HEK293 (cell line): Measurements from ENCODE around the gene NYNRIN.

Experiments used
- BCL11B ChIP-seq: fragments of 450-650 bp; formaldehyde crosslinking; IDR thresholded peaks from 2 replicates; pipeline ENCODE4 v1.5.1; 2016; ENCODE audit warnings: low read depth, missing biosample characterization, missing genetic modification characterization
- FEZF1 ChIP-seq: fragments of 450-650 bp; formaldehyde crosslinking; IDR thresholded peaks from 2 replicates; pipeline ENCODE4 v1.5.1; 2016; ENCODE audit warnings: missing biosample characterization, missing genetic modification characterization
- GLIS2 ChIP-seq: fragments of 450-650 bp; formaldehyde crosslinking; IDR thresholded peaks from 2 replicates; pipeline ENCODE4 v1.5.1; 2016; ENCODE audit warnings: missing biosample characterization, missing genetic modification characterization
- HOXC10 ChIP-seq: sonication (generic); formaldehyde crosslinking; IDR thresholded peaks from 2 replicates; pipeline ENCODE4 v1.8.1; 2023; ENCODE audit warnings: mild to moderate bottlenecking, missing genetic modification reagents
- KLF1 ChIP-seq: fragments of 450-650 bp; formaldehyde crosslinking; IDR thresholded peaks from 2 replicates; pipeline ENCODE4 v1.5.1; 2016; ENCODE audit warnings: missing biosample characterization, missing genetic modification characterization
- MEIS1 ChIP-seq: sonication (generic); formaldehyde crosslinking; IDR thresholded peaks from 2 replicates; pipeline ENCODE4 v1.8.1; 2022; ENCODE audit warnings: missing genetic modification reagents, mild to moderate bottlenecking, borderline replicate concordance
- TRIM28 ChIP-seq: IDR thresholded peaks from 2 replicates; pipeline ENCODE4 v1.6.1; 2011; ENCODE audit warnings: low read length, control low read depth, borderline replicate concordance
- YY1 ChIP-seq: fragments of 450-650 bp; formaldehyde crosslinking; IDR thresholded peaks from 2 replicates; pipeline ENCODE4 v1.5.1; 2018; ENCODE audit warnings: missing biosample characterization, missing genetic modification characterization
- YY2 ChIP-seq: fragments of 450-650 bp; formaldehyde crosslinking; IDR thresholded peaks from 2 replicates; pipeline ENCODE4 v1.5.1; 2016; ENCODE audit warnings: missing biosample characterization, missing genetic modification characterization
- ZEB2 ChIP-seq: fragments of 450-650 bp; formaldehyde crosslinking; IDR thresholded peaks from 2 replicates; pipeline ENCODE4 v1.5.1; 2016; ENCODE audit warnings: missing biosample characterization, missing genetic modification characterization
- ZIC2 ChIP-seq: fragments of 450-650 bp; formaldehyde crosslinking; IDR thresholded peaks from 2 replicates; pipeline ENCODE4 v1.5.1; 2016; ENCODE audit warnings: missing biosample characterization, missing genetic modification characterization
- ZNF121 ChIP-seq: fragments of 450-650 bp; formaldehyde crosslinking; IDR thresholded peaks from 2 replicates; pipeline ENCODE4 v1.5.1; 2016; ENCODE audit warnings: missing biosample characterization, missing genetic modification characterization
- ZNF146 ChIP-seq: fragments of 450-650 bp; formaldehyde crosslinking; IDR thresholded peaks from 2 replicates; pipeline ENCODE4 v1.5.1; 2016; ENCODE audit warnings: missing biosample characterization, missing genetic modification characterization
- ZNF155 ChIP-seq: fragments of 450-650 bp; formaldehyde crosslinking; IDR thresholded peaks from 2 replicates; pipeline ENCODE4 v1.5.1; 2016; ENCODE audit warnings: missing biosample characterization, missing genetic modification characterization
- ZNF221 ChIP-seq: fragments of 450-650 bp; formaldehyde crosslinking; IDR thresholded peaks from 2 replicates; pipeline ENCODE4 v1.5.1; 2017; ENCODE audit warnings: missing biosample characterization, missing genetic modification characterization, borderline replicate concordance
- ZNF248 ChIP-seq: fragments of 450-650 bp; formaldehyde crosslinking; IDR thresholded peaks from 2 replicates; pipeline ENCODE4 v1.5.1; 2017; ENCODE audit warnings: missing biosample characterization, missing genetic modification characterization
- ZNF292 ChIP-seq: fragments of 450-650 bp; formaldehyde crosslinking; IDR thresholded peaks from 2 replicates; pipeline ENCODE4 v1.5.1; 2016; ENCODE audit warnings: low read depth, missing biosample characterization, missing genetic modification characterization, borderline replicate concordance
- ZNF302 ChIP-seq: fragments of 450-650 bp; formaldehyde crosslinking; IDR thresholded peaks from 2 replicates; pipeline ENCODE4 v1.5.1; 2016; ENCODE audit warnings: missing biosample characterization, missing genetic modification characterization, low read depth
- ZNF416 ChIP-seq: fragments of 450-650 bp; formaldehyde crosslinking; IDR thresholded peaks from 2 replicates; pipeline ENCODE4 v1.5.1; 2016; ENCODE audit warnings: missing biosample characterization, missing genetic modification characterization
- ZNF433 ChIP-seq: fragments of 450-650 bp; formaldehyde crosslinking; IDR thresholded peaks from 2 replicates; pipeline ENCODE4 v1.5.1; 2016; ENCODE audit warnings: missing biosample characterization, missing genetic modification characterization, low read depth
- ZNF514 ChIP-seq: fragments of 450-650 bp; formaldehyde crosslinking; IDR thresholded peaks from 2 replicates; pipeline ENCODE4 v1.5.1; 2016; ENCODE audit warnings: missing biosample characterization, missing genetic modification characterization
- ZNF529 ChIP-seq: fragments of 450-650 bp; formaldehyde crosslinking; IDR thresholded peaks from 2 replicates; pipeline ENCODE4 v1.5.1; 2017; ENCODE audit warnings: missing genetic modification characterization, missing biosample characterization; ENCODE audit not compliant: insufficient replicate concordance
- ZNF544 ChIP-seq: fragments of 450-650 bp; formaldehyde crosslinking; IDR thresholded peaks from 2 replicates; pipeline ENCODE4 v1.5.0; 2017; ENCODE audit warnings: missing biosample characterization, missing genetic modification characterization
- ZNF621 ChIP-seq: fragments of 450-650 bp; formaldehyde crosslinking; IDR thresholded peaks from 2 replicates; pipeline ENCODE4 v1.5.1; 2017; ENCODE audit warnings: missing biosample characterization, missing genetic modification characterization
- ZNF624 ChIP-seq: fragments of 450-650 bp; formaldehyde crosslinking; IDR thresholded peaks from 2 replicates; pipeline ENCODE4 v1.5.1; 2017; ENCODE audit warnings: missing biosample characterization, missing genetic modification characterization
- ZNF629 ChIP-seq: fragments of 450-650 bp; formaldehyde crosslinking; IDR thresholded peaks from 2 replicates; pipeline ENCODE4 v1.5.1; 2017; ENCODE audit warnings: missing biosample characterization, missing genetic modification characterization
- ZNF707 ChIP-seq: fragments of 450-650 bp; formaldehyde crosslinking; IDR thresholded peaks from 2 replicates; pipeline ENCODE4 v1.5.1; 2016; ENCODE audit warnings: missing biosample characterization, missing genetic modification characterization
- ZSCAN30 ChIP-seq: fragments of 450-650 bp; IDR thresholded peaks from 2 replicates; pipeline ENCODE4 v1.5.1; 2018; ENCODE audit warnings: missing biosample characterization, mild to moderate bottlenecking, missing genetic modification characterization, moderate library complexity
- TF ChIP-seq, protein P1 (sequence below): fragments of 450-650 bp; formaldehyde crosslinking; IDR thresholded peaks from 2 replicates; pipeline ENCODE4 v1.5.1; 2016; ENCODE audit warnings: missing biosample characterization, missing genetic modification characterization, low read depth
- TF ChIP-seq, protein P2 (sequence below): fragments of 450-650 bp; formaldehyde crosslinking; IDR thresholded peaks from 2 replicates; pipeline ENCODE4 v1.5.1; 2016; ENCODE audit warnings: missing biosample characterization, missing genetic modification characterization
- TF ChIP-seq, protein P3 (sequence below): fragments of 450-650 bp; formaldehyde crosslinking; IDR thresholded peaks from 2 replicates; pipeline ENCODE4 v1.5.1; 2017; ENCODE audit warnings: missing biosample characterization, missing genetic modification characterization
- TF ChIP-seq, protein P4 (sequence below): fragments of 450-650 bp; formaldehyde crosslinking; IDR thresholded peaks from 2 replicates; pipeline ENCODE4 v1.5.1; 2017; ENCODE audit warnings: missing biosample characterization, missing genetic modification characterization
- TF ChIP-seq, protein P5 (sequence below): fragments of 450-650 bp; formaldehyde crosslinking; IDR thresholded peaks from 2 replicates; pipeline ENCODE4 v1.5.1; 2016; ENCODE audit warnings: missing biosample characterization, missing genetic modification characterization
- TF ChIP-seq, protein P6 (sequence below): fragments of 450-650 bp; formaldehyde crosslinking; IDR thresholded peaks from 2 replicates; pipeline ENCODE4 v1.5.1; 2017; ENCODE audit warnings: missing biosample characterization, mild to moderate bottlenecking, missing genetic modification characterization, moderate library complexity

Gene NYNRIN

DNA sequence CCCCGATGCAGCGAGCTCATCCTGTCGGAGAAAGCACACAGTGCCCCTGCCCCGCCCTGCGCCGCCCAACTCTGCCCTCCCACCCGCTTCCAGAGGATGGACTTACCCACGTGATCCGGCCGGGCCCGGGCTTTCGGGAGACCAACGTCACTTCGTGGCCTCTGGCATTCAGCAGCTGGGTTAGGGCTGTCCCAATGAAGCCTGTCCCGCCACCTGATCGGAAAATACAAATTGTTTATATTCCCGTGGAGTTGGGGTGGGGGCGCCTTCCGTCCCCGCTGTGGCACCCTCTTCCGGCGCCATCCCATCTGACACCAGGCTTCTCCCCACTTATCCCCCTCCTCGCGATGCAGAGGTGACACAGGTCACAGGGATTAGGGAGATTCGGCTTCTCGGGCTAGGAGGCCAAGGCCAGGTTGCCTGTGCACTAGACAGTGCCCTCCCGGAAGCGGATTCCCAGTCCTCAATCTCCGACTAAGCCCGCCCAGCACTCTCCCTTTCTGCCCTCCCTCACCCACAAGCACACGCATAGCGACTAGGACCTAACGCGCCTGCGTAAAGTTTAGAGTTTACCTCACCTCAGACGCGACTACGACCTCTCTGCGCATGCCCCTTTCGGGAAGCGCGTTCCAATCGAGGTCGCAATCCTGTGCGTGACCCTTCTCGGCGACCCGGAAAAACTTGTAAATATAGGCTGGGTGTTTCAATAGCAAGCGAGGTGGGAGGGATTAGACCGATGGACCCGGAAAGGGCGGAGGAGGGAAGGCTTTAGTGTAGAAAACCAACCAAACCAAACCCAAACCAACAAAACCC, 43.6 kb downstream of the NYNRIN start, which contains the start of gene SDR39U1 (continued):
- no peak for TF ChIP-seq GLIS2
- TF ChIP-seq ZNF121 (tag by site-specific recombination), result no peak
- TF ChIP-seq HOXC10, result no peak
- TF ChIP-seq TRIM28, result peak; percentile 64; the same call in 1 of the 2 replicates
- TF ChIP-seq, protein P1, sequence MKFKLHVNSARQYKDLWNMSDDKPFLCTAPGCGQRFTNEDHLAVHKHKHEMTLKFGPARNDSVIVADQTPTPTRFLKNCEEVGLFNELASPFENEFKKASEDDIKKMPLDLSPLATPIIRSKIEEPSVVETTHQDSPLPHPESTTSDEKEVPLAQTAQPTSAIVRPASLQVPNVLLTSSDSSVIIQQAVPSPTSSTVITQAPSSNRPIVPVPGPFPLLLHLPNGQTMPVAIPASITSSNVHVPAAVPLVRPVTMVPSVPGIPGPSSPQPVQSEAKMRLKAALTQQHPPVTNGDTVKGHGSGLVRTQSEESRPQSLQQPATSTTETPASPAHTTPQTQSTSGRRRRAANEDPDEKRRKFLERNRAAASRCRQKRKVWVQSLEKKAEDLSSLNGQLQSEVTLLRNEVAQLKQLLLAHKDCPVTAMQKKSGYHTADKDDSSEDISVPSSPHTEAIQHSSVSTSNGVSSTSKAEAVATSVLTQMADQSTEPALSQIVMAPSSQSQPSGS (tag by site-specific recombination), result 0 out of 2 replicates have a peak, but pooled peaks have one; percentile 41
- no peak for TF ChIP-seq FEZF1 (tag by site-specific recombination)
- no peak for TF ChIP-seq ZNF292 (tag by site-specific recombination)
- TF ChIP-seq, protein P2, sequence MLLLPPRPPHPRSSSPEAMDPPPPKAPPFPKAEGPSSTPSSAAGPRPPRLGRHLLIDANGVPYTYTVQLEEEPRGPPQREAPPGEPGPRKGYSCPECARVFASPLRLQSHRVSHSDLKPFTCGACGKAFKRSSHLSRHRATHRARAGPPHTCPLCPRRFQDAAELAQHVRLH, result no peak
- TF ChIP-seq ZNF433 (tag by site-specific recombination), result no peak
- TF ChIP-seq, protein P3, sequence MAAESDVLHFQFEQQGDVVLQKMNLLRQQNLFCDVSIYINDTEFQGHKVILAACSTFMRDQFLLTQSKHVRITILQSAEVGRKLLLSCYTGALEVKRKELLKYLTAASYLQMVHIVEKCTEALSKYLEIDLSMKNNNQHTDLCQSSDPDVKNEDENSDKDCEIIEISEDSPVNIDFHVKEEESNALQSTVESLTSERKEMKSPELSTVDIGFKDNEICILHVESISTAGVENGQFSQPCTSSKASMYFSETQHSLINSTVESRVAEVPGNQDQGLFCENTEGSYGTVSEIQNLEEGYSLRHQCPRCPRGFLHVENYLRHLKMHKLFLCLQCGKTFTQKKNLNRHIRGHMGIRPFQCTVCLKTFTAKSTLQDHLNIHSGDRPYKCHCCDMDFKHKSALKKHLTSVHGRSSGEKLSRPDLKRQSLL (tag by site-specific recombination), result no peak
- no peak for TF ChIP-seq ZNF707 (tag by site-specific recombination)
- peak; percentile 78 for TF ChIP-seq ZEB2 (tag by site-specific recombination)
- TF ChIP-seq ZNF514 (tag by site-specific recombination), result no peak
- TF ChIP-seq, protein P4, sequence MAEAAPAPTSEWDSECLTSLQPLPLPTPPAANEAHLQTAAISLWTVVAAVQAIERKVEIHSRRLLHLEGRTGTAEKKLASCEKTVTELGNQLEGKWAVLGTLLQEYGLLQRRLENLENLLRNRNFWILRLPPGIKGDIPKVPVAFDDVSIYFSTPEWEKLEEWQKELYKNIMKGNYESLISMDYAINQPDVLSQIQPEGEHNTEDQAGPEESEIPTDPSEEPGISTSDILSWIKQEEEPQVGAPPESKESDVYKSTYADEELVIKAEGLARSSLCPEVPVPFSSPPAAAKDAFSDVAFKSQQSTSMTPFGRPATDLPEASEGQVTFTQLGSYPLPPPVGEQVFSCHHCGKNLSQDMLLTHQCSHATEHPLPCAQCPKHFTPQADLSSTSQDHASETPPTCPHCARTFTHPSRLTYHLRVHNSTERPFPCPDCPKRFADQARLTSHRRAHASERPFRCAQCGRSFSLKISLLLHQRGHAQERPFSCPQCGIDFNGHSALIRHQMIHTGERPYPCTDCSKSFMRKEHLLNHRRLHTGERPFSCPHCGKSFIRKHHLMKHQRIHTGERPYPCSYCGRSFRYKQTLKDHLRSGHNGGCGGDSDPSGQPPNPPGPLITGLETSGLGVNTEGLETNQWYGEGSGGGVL (tag by site-specific recombination), result peak; percentile 61
- no peak for TF ChIP-seq YY1 (tag by site-specific recombination)
- no peak for TF ChIP-seq ZNF529 (tag by site-specific recombination)
- TF ChIP-seq ZIC2 (tag by site-specific recombination), result no peak
- no peak for TF ChIP-seq MEIS1
- TF ChIP-seq, protein P5, sequence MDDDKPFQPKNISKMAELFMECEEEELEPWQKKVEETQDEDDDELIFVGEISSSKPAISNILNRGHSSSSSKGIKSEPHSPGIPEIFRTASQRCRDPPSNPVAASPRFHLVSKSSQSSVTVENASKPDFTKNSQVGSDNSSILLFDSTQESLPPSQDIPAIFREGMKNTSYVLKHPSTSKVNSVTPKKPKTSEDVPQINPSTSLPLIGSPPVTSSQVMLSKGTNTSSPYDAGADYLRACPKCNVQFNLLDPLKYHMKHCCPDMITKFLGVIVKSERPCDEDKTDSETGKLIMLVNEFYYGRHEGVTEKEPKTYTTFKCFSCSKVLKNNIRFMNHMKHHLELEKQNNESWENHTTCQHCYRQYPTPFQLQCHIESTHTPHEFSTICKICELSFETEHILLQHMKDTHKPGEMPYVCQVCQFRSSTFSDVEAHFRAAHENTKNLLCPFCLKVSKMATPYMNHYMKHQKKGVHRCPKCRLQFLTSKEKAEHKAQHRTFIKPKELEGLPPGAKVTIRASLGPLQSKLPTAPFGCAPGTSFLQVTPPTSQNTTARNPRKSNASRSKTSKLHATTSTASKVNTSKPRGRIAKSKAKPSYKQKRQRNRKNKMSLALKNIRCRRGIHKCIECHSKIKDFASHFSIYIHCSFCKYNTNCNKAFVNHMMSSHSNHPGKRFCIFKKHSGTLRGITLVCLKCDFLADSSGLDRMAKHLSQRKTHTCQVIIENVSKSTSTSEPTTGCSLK (tag by site-specific recombination), result no peak
- TF ChIP-seq ZNF416, result no peak
- no peak for TF ChIP-seq ZNF544
- TF ChIP-seq ZSCAN30 (tag by site-specific recombination), result peak; percentile 81
- no peak for TF ChIP-seq ZNF621
- TF ChIP-seq ZNF302 (tag by site-specific recombination), result no peak
- peak; percentile 77 for TF ChIP-seq KLF1 (tag by site-specific recombination)
- TF ChIP-seq YY2 (tag by site-specific recombination), result no peak
- TF ChIP-seq ZNF146 (tag by site-specific recombination), result no peak
- TF ChIP-seq ZNF248 (tag by site-specific recombination), result no peak
- TF ChIP-seq ZNF221 (tag by site-specific recombination), result no peak
- no peak for TF ChIP-seq BCL11B (tag by site-specific recombination)
- TF ChIP-seq ZNF624 (tag by site-specific recombination), result no peak
- no peak for TF ChIP-seq ZNF155 (tag by site-specific recombination)
- TF ChIP-seq, protein P6, sequence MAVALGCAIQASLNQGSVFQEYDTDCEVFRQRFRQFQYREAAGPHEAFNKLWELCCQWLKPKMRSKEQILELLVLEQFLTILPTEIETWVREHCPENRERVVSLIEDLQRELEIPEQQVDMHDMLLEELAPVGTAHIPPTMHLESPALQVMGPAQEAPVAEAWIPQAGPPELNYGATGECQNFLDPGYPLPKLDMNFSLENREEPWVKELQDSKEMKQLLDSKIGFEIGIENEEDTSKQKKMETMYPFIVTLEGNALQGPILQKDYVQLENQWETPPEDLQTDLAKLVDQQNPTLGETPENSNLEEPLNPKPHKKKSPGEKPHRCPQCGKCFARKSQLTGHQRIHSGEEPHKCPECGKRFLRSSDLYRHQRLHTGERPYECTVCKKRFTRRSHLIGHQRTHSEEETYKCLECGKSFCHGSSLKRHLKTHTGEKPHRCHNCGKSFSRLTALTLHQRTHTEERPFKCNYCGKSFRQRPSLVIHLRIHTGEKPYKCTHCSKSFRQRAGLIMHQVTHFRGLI (tag by site-specific recombination), result peak; percentile 87
- peak; percentile 91 for TF ChIP-seq ZNF629 (tag by site-specific recombination)
